ENCODE measurements around the gene PPP1R14B.
A peak's percentile ranks its signal among the peaks of the same experiment; 100 is the strongest.

The PPP1R14B gene

DNA sequence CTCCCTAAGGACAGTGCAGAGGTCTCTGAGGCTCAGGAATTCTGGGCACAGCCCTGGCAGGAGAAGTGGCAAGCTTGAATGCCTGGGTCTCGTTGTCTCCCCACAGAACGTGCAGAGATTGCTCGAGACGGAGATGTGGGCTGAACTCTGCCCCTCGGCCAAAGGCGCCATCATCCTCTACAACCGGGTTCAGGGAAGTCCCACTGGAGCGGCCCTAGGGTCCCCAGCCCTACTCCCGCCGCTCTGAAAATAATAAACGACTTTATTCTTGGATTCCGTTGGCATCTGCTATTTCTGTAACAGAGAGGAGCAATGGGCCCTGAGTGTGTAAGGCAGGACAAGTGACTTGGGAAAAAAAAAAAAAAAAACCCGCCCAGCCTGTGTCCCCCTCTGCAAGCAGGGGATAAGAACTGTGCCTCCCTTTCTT is 17.0 kb downstream of the PPP1R14B start:
- H3K36me3 ChIP-seq (ENCODE audit: insufficient read depth, low read length): no peaks in the 10 kb centered on the region
- no peaks in the 10 kb centered on the region for H3K9me3 ChIP-seq (ENCODE audit: control insufficient read depth, insufficient read depth, low read length)
- peaks cover 7% of the 10 kb centered on the region; the same call in 1 of the 2 replicates for H3K4me1 ChIP-seq (ENCODE audit: insufficient read depth, low read length)
- H3K9ac ChIP-seq (ENCODE audit: low read depth, low read length): peak overlapping the region; percentile 75; the same call in 1 of the 2 replicates

- Histone ChIP-seq H3K9ac (ENCODE audit: low read depth, low read length) (no peak overlapping the region), H3K36me3 (ENCODE audit: insufficient read depth, low read length) (no peaks in the 10 kb centered on the region), H3K9me3 (ENCODE audit: control insufficient read depth, insufficient read depth, low read length) (no peaks in the 10 kb centered on the region), H3K4me1 (ENCODE audit: insufficient read depth, low read length) (peaks cover 7% of the 10 kb centered on the region; the same call in 1 of the 2 replicates)
Measured at GRCh38 chr11:64229090-64229743, 17.5 kb downstream of the PPP1R14B start.

GRCh38 chr11:64227405-64227956 is 19.3 kb downstream of the PPP1R14B start:
- Histone ChIP-seq H3K4me1 (ENCODE audit: insufficient read depth, low read length) (peaks cover 7% of the 10 kb centered on the region; the same call in 1 of the 2 replicates), H3K9me3 (ENCODE audit: control insufficient read depth, insufficient read depth, low read length) (no peaks in the 10 kb centered on the region), H3K36me3 (ENCODE audit: insufficient read depth, low read length) (no peaks in the 10 kb centered on the region; the same call in 1 of the 2 replicates), H3K9ac (ENCODE audit: low read depth, low read length) (no peak overlapping the region)

- no peaks in the 10 kb centered on the region; the same call in 1 of the 2 replicates for H3K36me3 ChIP-seq (ENCODE audit: insufficient read depth, low read length)
- no peaks in the 10 kb centered on the region for H3K9me3 ChIP-seq (ENCODE audit: control insufficient read depth, insufficient read depth, low read length)
- H3K9ac ChIP-seq (ENCODE audit: low read depth, low read length): peak overlapping the region; percentile 98
- H3K4me1 ChIP-seq (ENCODE audit: insufficient read depth, low read length): peaks cover 4% of the 10 kb centered on the region; the same call in 1 of the 2 replicates
Measured at GRCh38 chr11:64226507-64227051, 20.2 kb downstream of the PPP1R14B start.

GRCh38 chr11:64225608-64226506 is 20.9 kb downstream of the PPP1R14B start, which contains the start of the genes NUDT22 and TRPT1:
Gene NUDT22 (plus strand): TSS chr11:64226274. CDS start chr11:64226653, 379 bp downstream.
Gene TRPT1 (minus strand): TSS chr11:64226186. CDS start chr11:64225860, 326 bp downstream.
- H3K36me3 ChIP-seq (ENCODE audit: insufficient read depth, low read length): no peaks in the 10 kb centered on the region; the same call in 1 of the 2 replicates
- H3K9ac ChIP-seq (ENCODE audit: low read depth, low read length): peak within 1 kb of the TSS; percentile 98
- peaks cover 3% of the 10 kb centered on the region; the same call in 1 of the 2 replicates for H3K4me1 ChIP-seq (ENCODE audit: insufficient read depth, low read length)
- no peaks in the 10 kb centered on the region for H3K9me3 ChIP-seq (ENCODE audit: control insufficient read depth, insufficient read depth, low read length)

- H3K9ac ChIP-seq (ENCODE audit: low read depth, low read length): peak overlapping the region; percentile 98
- 0 out of 2 replicates have a peak, but pooled peaks cover 3% of the 10 kb centered on the region for H3K4me1 ChIP-seq (ENCODE audit: insufficient read depth, low read length)
- no peaks in the 10 kb centered on the region; the same call in 1 of the 2 replicates for H3K36me3 ChIP-seq (ENCODE audit: insufficient read depth, low read length)
- H3K9me3 ChIP-seq (ENCODE audit: control insufficient read depth, insufficient read depth, low read length): no peaks in the 10 kb centered on the region
Measured at GRCh38 chr11:64224891-64225607, 21.7 kb downstream of the PPP1R14B start.

- no peak overlapping the region for H3K9ac ChIP-seq (ENCODE audit: low read depth, low read length)
- H3K4me1 ChIP-seq (ENCODE audit: insufficient read depth, low read length): no peaks in the 10 kb centered on the region
- H3K36me3 ChIP-seq (ENCODE audit: insufficient read depth, low read length): no peaks in the 10 kb centered on the region; the same call in 1 of the 2 replicates
- no peaks in the 10 kb centered on the region for H3K9me3 ChIP-seq (ENCODE audit: control insufficient read depth, insufficient read depth, low read length)
Measured at GRCh38 chr11:64224151-64224890, 22.4 kb downstream of the PPP1R14B start.

GRCh38 chr11:64223001-64223651 is 23.6 kb downstream of the PPP1R14B start:
- H3K4me1 ChIP-seq (ENCODE audit: insufficient read depth, low read length): no peaks in the 10 kb centered on the region
- no peaks in the 10 kb centered on the region for H3K9me3 ChIP-seq (ENCODE audit: control insufficient read depth, insufficient read depth, low read length)
- no peak overlapping the region for H3K9ac ChIP-seq (ENCODE audit: low read depth, low read length)
- H3K36me3 ChIP-seq (ENCODE audit: insufficient read depth, low read length): no peaks in the 10 kb centered on the region; the same call in 1 of the 2 replicates

- H3K4me1 ChIP-seq (ENCODE audit: insufficient read depth, low read length): no peaks in the 10 kb centered on the region
Measured at GRCh38 chr11:64222651-64223000, 24.1 kb downstream of the PPP1R14B start.

DNA sequence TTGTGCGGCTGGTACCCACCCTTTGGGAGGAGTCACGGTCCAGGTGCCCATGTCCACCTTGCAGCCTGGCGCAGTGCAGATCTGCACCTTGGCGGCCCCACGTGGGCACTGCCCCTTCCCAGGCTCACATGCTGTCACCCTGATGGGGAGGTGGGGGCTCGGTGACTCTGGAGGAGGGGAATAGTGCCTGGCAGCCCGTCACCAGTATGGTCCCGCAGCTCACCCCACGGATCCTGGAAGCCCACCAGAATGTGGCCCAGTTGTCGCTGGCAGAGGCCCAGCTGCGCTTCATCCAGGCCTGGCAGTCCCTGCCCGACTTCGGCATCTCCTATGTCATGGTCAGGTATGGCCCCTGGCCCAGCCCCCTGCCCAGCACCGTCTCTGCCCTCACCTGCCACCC is 25.9 kb downstream of the PPP1R14B start:
- Histone ChIP-seq H3K36me3 (ENCODE audit: insufficient read depth, low read length) (no peaks in the 10 kb centered on the region; the same call in 1 of the 2 replicates), H3K4me1 (ENCODE audit: insufficient read depth, low read length) (no peaks in the 10 kb centered on the region), H3K9me3 (ENCODE audit: control insufficient read depth, insufficient read depth, low read length) (no peaks in the 10 kb centered on the region), H3K9ac (ENCODE audit: low read depth, low read length) (no peak overlapping the region)

More at GRCh38 chr11:64222651-64223000, 24.1 kb downstream of the PPP1R14B start:
- Histone ChIP-seq H3K9ac (ENCODE audit: low read depth, low read length) (no peak overlapping the region), H3K9me3 (ENCODE audit: control insufficient read depth, insufficient read depth, low read length) (no peaks in the 10 kb centered on the region), H3K36me3 (ENCODE audit: insufficient read depth, low read length) (no peaks in the 10 kb centered on the region; the same call in 1 of the 2 replicates)

DNA sequence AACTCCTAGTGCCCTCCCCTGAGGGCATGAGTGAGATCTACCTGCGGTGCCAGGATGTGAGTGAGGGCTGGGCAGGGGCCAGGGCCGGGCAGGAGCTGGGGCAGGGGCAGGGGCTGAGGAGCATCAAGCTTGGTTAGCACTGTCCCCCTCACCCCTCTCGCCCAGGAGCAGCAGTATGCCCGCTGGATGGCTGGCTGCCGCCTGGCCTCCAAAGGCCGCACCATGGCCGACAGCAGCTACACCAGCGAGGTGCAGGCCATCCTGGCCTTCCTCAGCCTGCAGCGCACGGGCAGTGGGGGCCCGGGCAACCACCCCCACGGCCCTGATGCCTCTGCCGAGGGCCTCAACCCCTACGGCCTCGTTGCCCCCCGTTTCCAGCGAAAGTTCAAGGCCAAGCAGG is 26.5 kb downstream of the PPP1R14B start:
- H3K4me1 ChIP-seq (ENCODE audit: insufficient read depth, low read length): no peaks in the 10 kb centered on the region
- H3K36me3 ChIP-seq (ENCODE audit: insufficient read depth, low read length): no peaks in the 10 kb centered on the region; the same call in 1 of the 2 replicates
- H3K9me3 ChIP-seq (ENCODE audit: control insufficient read depth, insufficient read depth, low read length): no peaks in the 10 kb centered on the region
- H3K9ac ChIP-seq (ENCODE audit: low read depth, low read length): no peak overlapping the region

- Histone ChIP-seq H3K9me3 (ENCODE audit: control insufficient read depth, insufficient read depth, low read length) (no peaks in the 10 kb centered on the region), H3K36me3 (ENCODE audit: insufficient read depth, low read length) (no peaks in the 10 kb centered on the region; the same call in 1 of the 2 replicates), H3K9ac (ENCODE audit: low read depth, low read length) (no peak overlapping the region), H3K4me1 (ENCODE audit: insufficient read depth, low read length) (no peaks in the 10 kb centered on the region)
Measured at GRCh38 chr11:64219755-64220154, 27.0 kb downstream of the PPP1R14B start.
